Measurements from ENCODE around the gene BIVM.
"Not testable (repeated sequence)": the region's sequence is repeated elsewhere in the genome, so short reads cannot be mapped to it uniquely, and the experiment has no call there.

The BIVM gene, protein sequence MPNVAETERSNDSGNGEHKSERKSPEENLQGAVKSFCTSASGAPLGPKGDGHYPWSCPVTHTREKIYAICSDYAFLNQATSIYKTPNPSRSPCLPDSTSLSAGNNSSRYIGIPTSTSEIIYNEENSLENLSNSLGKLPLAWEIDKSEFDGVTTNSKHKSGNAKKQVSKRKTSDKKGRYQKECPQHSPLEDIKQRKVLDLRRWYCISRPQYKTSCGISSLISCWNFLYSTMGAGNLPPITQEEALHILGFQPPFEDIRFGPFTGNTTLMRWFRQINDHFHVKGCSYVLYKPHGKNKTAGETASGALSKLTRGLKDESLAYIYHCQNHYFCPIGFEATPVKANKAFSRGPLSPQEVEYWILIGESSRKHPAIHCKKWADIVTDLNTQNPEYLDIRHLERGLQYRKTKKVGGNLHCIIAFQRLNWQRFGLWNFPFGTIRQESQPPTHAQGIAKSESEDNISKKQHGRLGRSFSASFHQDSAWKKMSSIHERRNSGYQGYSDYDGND

DNA sequence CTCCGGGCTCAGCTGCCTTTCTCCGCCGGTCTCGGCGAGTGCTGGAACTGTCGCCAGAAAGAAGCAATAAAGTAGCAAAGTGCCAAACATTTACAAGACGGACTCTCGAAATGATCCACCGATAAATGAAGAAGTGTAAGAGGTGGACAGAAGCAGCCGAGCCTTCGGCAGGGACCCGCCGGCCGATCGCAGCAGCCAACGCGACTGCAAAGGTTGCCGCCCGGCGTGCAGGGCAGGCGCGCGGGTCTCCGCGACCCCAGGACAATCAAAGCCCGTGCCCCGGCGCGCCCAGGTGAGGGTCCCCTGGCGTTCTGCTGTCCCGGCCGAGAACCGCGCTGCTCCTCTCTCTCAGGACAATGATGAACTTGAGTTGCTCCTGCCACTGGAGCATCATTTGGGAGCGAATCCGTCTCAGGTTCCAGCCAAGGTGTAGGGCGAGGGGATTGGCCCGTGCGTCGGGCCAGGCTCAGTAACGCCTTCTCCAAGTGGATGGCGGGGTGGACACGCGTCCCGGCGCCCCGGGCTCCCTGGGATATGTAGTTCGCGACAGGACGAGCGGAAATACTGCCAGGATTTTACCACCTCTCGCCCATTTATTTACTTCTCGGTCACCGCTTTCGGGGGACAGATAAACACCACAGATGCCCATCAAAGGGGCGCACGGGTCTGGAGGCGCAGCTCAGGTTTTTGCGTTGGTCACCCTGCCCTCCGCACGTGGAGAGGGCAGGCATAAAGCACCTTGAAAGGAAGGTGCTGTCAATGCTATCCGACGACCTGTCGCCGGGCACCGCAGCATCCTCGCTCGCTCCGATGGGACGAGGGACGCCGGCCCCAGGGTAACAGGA, at the start of gene BIVM, which contains the start of gene POGLUT2:
Gene BIVM, plus strand, starts transcription at position 539 of the 845 bp plus-strand sequence. CDS start 8,149 bp downstream, outside the sequence.
Gene POGLUT2, minus strand, starts transcription at position 396 of the 845 bp plus-strand sequence. Its CDS starts 306 bp downstream, at position 90.
- DNase-seq: peak; percentile 66

DNA sequence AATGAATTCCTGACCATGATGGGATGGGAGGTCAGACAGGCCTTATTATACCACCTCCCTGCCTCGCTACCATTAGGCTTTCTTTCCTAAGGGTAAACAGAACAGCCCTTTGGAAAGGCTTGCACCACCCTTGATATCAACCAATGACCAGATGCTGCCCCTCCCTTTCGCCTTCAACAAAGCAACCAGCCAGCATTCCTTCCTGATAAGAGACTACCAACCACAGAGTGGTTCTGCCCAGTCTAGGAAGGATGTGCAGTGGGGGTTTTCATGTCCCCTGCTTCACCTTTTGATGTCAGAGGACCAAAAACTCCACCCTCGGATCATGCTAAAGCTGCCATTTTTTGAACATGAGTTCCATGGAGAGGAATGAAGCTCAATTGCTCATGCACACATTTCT, 47.0 kb upstream of the BIVM start:
- no peak for DNase-seq

DNA sequence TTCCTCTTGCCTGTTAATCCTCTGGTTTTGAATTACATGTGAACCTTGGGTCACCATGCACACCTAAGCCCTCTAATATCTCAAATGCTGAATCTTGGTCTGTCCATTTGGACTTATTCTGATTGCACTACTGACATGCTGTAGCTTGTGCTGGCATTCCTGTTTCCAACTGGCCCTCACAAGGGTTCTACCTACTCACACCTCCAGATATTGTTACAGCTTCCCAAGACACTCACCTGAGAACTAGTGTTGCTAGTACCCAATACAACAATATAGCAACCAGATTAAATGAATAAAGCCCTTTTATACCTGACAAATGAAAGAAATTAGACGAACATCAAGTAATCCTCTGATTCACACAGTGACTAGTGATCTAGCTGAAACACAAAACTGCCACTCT, 41.9 kb upstream of the BIVM start:
- no peak for DNase-seq

DNA sequence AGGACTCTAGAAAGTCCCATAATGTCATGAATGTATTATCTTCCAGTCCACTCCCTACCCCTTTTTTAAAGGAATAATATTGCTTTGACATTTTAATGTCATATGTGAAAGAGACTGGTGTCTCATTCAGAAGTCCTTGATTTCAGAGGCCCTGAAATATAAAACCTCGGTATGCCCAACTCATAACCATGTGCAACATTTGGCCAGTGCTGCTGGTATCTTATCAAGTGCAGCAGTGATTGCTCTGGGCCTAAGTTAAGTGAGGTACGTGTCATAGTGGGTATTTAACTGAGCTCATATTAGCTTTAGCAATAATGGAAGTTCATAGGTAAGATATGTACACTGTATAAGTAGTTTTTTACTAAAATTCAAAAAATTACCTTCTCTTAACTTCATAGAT, 40.1 kb upstream of the BIVM start:
- DNase-seq: no peak

DNA sequence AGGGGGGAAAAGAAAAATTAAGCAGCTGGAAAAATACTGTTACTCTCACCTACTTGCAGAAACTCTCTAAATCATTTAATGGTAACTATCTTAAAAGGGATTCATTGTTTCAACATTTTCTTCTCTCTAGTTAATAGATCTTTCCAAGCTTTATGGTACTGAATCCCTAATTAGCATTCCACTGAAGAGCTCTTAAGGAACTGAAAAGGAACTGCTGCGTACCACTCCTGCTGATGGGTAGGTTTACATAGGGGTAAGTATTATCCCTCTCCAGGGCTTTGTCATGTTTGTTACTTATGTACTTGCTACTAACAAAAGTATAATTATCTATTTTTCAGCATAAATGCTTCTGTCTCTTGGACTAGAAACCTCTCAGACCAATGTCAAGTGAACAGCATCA, 37.8 kb upstream of the BIVM start:
- DNase-seq: no peak

DNA sequence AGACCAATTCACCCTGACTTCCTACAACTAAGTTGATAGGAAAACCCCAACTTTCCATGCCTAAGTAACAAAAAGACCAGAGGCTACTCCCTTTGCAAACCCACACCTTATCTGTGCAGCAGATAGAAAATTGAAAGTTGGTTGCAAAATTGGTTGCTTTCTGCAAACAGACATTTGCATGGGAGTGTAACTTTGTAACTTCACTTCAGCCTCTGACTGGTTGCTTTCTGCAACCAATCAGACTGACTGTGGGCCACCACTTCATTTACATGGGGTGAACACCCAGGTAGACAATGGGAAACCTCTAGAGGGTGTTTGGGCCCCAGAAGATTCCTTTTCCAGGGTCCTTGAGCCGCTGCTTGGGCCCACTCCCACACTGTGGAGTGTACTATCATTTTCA, 35.2 kb upstream of the BIVM start:
- DNase-seq: no peak

DNA sequence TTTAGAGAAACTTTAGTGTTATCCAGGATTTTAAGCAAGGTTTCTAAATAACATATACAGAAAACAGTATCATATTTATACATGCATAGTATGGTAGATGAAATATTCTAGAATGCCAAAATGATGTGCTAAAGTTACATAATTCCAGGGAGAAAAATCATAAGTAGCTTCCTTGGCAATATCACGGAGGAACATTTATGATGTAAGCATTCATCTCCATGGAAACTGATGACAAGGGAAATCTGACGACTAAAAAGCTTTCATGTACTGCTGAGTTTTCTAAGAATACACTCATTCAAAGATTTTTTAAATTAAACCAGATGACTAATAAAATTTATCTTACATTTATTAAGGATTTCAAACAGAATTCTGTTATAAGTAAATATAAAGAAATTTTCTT, 30.0 kb upstream of the BIVM start:
- DNase-seq: no peak

DNA sequence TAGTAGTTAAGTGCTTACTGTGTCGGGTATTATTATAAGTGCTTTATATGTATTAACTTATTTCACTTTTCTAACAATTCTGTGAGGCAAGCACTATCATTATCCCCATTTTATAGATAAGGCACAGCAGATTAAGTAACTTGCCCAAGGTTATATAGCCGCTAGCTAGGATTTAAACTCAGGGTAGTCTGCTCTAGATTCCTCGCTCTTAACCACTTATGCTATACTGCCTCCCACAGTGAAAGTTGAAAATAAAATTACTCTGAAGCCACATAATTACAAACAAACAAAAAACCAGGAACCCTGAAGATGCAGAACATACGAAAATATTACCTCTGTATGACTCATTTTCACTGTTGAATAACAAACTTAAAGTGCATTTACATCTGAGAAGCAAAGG, 29.2 kb upstream of the BIVM start:
- no peak for DNase-seq

DNA sequence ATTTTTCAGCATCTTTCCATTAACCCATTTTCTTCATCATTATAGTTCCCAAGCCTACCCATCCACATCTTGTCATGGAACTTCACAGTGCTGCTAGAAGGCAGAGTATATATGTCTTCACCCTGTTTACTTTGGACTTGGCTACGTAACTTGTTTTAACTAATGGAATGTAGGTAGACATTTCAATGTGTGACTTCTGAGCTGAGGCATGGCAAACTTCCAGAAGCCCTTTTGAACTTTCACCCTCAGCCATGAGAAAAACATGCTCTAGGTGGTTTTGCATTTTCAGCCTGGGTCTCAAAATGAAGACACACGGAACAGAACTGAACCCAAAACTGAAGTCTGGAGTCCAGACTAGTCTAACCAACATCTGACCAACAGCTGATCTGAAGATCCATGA, 28.5 kb upstream of the BIVM start:
- no peak for DNase-seq

DNA sequence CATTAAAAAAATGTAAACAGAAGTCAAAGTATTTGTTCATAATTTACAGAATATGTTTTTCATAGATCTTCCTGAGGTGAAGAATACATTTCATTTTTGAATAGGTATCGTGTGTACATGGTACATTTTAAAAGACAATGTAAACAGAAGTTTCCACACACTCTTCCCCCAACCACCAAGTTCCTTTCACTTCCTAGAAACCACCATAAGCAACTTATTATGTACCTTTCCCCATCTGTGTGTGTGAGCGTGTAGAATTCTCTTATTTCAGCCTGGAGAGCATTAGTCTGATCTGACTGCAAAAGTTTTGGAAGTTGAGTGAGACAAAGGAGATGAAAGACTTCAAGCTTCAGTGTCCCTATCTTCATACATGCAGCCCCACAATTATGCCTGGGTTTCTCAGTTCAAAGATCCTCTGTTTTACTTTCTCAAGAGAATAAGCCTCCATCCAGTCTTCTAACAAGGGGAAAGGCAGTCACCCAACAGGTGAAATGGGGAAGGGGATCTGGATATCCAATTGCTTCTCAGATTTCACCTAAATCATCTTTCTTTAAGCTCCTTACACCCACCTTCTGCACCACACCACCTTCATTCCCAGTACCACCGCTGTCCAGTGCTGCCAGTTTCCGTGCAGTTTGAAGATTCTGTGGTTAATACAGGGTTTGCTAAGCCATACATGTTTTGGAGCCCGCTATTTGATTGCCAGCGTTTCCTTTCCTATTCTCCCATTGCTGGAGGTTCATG, 27.4 kb upstream of the BIVM start:
- no peak for DNase-seq

DNA sequence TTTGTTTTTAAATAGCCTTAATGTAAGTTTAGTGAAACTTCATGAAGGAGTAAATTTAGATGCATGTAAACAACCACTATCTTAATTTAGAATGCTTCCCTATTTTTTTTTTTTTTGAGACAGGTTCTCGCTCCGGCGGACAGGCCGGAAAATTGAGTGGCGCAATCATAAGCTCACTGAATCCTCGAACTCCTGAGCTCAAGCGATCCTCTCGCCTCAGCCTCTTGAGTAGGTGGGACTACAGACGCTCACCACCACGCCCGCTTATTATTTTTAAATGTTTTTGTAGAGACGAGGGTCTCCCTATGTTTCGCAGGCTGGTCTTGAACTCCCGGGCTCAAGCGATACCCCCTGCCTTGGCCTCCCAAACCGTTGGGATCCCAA, 26.9 kb upstream of the BIVM start:
- no peak for DNase-seq

DNA sequence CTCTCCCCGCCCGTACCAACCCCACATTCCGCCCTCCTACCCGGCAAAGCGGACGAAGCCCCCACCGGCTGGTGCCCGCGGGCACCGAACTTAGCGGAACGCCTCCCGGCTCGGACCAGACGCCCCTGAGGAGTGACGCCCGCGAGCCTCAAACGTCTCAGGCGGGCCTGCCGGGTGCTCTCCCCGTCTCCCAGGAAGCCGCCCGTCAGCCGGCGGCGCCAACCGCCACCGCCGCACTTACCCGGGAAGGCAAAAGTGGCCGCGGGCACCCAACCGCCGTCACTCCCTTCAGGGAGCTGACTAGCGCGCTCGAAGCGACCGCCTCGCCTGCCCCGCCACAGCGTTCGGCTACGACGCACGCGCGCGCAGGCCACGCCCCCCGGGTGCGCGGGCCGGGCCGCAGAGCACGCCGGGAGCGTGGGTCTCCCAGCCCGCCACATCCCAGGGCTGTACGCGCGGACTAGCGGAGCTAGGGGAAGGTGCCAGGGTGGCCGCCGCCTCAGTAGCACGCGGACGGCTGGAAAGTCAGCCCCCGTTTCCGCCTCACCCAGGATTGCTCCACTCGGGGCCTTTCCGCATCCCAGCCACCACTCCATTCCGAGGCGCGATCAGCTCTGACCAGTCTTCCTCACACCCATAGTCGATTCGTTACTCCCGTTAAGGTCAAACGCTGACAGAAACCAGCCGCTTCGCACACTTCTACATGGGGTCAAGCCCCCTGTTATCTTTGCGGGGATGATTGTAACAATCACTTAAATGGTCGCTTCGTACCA, 25.3 kb upstream of the BIVM start, which contains the start of gene TEX30:
Gene TEX30, minus strand, starts transcription at position 346 of the 773 bp plus-strand sequence. CDS start 3,760 bp downstream, outside the sequence.
- peak; percentile 15 for DNase-seq

DNA sequence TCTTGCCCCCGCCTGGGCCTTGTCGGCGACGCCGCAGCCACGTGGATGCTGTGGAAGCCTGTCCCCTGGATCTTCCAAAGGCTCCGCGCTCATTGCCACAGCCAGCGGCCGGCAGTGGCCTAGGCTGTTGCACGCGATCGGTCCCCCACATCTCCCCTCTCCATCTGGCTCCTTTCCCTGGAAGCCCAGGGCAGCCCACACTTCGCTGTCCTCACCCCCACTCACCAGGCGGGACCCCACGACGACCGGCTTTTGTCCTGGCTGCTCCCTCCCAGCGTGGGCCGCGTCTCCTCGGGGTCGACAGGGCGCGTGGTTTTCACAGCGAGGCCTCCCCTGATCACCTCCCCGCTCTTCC, 24.7 kb upstream of the BIVM start:
- DNase-seq: no peak

DNA sequence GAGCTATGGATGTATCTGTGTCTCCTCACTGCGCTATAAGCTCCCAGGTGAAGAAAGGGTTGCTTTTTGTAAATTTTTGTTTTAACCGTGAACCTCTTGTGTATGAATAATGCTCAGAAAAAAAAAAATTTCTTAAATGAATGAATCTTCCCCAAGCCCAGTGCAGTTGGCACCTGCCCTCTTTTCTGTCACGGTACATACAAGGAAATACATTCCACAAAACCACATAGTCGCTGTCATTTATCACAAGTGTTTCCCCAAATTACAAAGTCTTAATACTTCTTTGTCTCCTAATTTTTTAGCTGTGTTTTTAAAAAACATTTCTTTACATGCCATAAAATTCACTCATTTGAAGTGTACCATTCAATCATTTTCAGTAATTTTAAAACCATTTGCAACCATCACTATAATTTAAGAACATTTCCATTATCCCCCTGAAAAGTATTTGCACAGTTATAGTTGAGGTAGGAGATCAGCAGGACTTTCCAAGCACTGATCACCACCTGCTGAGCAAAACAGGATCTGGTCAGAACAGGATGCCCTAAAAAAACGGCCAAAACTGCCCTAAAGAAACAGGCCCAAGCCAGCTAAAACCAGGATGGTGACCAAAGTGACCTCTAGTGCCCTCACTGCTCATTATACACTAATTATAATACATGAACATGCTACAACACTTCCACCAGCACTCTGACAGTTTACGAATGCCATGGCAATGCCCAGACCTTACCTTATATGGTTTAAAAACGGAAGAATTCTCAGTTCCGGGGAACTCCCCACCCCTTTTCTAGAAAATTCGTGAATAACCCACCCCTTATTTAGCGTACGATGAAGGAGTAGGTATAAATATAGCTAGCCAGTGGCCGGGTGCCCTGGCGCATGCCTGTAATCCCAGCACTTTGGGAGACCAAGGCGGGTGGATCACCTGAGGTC, 24.1 kb upstream of the BIVM start:
- DNase-seq: no peak

DNA sequence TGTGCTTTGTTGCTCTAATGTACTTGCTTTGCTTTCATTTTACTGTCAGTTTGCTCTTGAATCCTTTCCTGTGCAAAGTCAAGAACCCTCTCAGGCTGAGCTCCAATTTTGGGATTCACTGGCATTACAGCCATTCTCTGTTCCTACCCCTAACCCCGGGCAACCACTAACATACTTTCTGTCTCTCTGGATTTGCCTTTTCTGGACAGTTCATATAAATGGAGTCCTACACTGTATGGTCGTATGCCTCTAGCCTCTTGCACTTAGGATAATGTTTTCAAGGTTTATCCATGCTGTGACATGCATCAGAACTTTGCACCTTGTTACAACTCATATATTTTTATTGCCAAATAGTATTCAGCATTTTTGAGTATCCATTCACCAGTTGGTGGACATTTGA, 22.6 kb upstream of the BIVM start:
- no peak for DNase-seq

DNA sequence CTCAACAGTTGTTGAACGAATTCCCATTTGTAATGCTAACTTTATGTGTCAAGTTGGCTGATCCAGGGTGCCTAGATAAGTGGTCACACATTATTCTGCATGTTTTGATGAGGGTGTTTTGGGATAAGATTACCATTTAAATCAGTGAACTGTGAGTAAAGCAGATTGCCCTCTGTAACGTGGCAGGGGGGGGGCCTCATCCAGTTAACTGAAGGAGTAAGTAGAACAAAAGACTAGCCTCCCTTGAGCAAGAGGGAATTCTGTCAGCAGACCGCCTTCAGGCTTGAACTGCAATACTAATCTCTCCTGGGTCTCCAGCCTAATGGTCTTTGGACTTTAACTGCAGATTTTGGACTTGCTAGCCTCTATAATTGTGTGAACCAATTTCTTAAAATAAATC, 21.2 kb upstream of the BIVM start:
- DNase-seq: no peak

DNA sequence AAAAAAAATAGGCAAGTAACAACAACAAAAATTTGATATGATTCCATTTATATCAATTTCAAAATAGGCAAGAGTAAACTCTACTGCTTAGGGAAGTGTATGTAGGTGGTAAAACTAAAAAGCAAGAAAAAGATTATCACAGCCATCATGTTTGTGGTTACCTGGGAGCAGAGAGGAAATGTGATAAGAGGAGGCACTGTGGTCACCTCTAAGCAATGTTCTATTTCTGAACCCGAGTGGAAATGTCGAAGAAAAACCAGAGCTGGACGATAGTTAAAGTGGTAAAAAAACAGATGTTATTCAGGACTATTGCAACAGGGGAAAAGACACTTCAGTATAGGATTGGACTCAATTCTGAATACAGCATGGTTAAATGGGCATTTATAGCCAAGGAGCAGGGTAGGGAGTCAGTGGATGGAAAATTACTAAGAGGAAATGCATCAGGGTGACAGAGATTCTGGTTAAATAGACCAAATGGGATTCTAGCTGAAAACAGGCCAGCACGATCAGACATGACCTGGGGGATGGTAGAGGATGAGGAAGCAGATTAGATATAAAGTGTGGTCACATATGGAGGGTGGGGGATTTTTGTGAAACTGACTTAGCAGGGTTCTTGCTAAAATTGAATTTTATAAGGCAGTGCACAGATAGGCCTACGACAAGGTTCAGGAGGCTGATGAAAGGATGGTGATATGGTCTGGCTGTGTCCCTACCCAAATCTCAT, 19.3 kb upstream of the BIVM start:
- DNase-seq: no peak

DNA sequence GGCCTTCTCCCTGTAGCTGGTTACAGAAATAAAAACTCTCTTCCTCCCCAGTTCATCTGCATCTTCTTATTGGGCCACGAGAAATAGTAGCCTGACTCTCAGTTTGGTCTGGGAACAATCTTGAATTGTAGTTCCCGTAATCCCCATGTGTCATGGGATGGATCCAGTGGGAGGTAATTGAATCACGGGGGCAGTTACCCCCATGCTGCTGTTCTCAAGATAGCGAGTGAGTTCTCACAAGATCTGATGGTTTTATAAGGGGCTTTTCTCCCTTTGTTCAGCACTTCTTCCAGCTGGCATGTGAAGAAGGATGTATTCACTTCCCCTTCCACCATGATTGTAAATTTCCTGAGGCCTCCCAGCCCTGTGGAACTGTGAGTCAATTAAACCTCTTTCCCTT, 18.3 kb upstream of the BIVM start:
- DNase-seq: not testable (repeated sequence)

DNA sequence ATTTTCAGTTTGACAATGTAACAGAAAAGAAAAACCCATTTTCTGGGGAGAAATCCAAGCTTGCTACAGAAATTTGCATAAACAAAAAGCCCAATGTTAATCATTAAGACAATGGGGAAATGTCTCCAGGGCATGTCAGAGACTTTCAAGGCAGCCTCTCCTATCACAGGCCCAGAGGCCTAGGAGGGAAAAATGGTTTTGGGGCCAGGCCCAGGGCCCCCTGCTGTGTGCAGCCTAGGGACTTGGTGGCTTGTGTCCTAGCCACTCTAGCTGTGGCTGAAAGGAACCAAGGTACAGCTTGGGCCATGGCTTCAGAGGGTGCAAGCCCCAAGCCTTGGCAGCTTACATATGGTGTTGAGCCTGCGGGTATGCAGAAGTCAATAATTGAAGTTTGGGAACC, 17.3 kb upstream of the BIVM start:
- DNase-seq: no peak

DNA sequence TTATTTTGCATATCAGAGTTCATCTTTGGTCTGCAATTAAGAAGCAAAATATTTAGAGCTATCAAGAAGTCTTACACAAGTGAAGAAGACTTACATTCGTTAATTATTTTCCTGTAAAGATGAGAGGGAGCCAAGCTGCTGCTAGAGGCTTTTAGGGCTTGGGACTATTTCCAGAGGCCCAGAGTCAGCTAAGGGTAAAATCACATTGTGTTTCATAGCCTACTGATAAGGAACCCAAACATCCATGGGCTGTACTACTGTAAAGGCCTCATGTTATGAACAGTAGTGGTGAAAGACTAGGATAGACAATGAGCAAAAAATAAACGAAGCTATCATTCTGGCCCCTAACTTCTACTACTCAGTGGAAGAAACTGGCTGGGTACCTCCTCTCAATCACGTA, 14.4 kb upstream of the BIVM start:
- no peak for DNase-seq
